Stimulated activated CD4-positive, alpha-beta T cell treated with anti-CD3 and anti-CD28 coated beads, Interleukin-2, amount 100 ng/mL, for 48 hours (primary cell): Measurements from ENCODE around the gene TGFA.

Experiments used
- DNase-seq, 2 donors: peaks; one replicate each; pipeline ENCODE4 v3.0.0-alpha.2; 2020

TGFA gene

DNA sequence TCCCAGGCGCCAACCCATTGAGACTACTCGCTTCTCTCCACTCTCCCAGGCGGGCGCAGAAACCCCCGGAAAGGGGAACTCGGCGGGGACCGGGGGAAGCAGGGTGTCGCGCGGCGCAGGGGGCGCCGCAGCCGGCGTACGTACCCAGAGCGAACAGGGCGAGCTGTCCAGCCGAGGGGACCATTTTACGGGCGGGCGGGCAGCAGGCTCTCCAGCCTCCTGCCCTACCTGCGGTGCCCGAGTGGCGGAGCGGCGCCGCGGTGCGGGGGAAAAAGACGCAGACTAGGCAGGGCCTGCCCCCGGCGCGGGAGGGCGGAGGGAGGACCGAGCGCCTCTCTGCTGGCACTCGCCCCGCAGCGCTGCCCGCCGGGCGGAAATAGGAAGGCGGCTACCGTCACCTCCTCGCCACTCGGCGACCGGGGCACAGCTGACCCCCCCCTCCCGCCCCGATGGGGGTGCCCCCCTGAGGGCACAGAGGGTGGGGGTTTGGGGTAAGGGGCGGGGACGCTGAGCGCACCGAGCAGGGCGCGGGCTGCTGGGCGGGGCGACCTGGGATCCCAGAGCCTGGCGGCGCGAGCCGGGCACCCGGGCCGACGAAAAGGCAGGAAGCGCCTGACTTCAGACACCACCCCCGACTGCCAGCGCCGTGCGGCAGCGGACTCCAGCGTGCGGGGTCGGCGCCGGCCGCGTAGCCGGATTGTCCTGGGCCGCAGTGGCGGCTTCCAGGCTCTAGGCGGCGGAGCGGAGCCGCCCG is at the start of gene TGFA:
Gene TGFA, minus strand, starts transcription at position 243 of the 754 bp plus-strand sequence. Its CDS starts 59 bp downstream, at position 184.
- DNase-seq = peak; percentile 58 to 72

DNA sequence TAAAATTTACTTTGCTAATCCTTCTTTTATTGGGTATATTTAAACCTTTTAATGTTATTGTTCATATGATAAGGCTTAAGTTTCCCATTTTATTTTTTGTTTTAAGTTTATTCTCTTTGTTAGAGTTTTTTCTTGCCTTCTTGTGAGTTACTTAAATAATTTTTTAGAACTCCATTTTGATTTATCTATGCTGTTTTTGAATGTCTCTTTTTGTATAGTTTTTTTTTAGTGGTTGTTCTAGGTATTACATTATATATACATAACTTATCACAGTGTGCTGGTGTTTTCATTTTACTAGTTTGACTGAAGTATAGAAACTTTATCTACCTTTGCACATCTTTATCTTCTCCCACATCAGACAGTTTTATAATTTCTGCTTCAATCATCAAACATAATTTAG is 49.4 kb upstream of the TGFA start:
- DNase-seq = no peak

DNA sequence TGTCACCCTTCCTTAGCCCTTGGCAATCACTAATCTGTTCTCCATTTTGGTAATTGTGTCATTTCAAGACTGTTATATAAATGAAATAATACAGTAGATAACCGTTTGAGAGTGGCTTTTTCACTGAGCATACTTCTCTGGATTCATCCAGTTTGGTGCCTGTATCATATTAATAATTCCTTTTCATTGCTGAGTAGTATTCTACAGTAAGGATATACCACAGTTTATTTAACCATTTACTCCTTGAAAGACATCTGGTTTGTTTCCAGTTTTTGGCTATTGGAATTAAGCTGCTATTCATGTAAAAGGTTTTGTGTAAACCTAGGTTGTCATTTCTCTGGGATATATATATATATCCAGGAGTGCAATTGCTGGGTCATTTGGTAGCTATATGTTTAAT is 44.6 kb upstream of the TGFA start:
- DNase-seq = no peak

DNA sequence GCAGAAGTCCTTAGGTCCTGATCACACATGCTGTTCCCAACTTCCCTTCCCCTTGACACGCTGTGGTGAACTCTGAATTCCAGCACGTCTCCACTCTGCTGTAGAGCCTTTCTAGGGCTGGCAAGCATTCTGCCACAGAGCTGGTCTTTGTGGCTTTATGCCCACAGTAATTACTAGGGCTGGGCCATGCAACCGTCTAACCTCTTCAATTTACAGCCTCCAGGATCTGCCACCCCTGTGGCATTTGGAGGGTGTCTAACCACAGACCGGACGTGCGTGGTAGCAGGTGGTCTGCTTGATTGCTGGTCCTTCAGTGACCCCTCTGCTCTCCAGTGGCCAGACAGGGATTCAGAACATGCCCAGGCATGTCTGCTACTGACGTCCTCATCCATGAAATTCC is 43.1 kb upstream of the TGFA start:
- no peak for DNase-seq

DNA sequence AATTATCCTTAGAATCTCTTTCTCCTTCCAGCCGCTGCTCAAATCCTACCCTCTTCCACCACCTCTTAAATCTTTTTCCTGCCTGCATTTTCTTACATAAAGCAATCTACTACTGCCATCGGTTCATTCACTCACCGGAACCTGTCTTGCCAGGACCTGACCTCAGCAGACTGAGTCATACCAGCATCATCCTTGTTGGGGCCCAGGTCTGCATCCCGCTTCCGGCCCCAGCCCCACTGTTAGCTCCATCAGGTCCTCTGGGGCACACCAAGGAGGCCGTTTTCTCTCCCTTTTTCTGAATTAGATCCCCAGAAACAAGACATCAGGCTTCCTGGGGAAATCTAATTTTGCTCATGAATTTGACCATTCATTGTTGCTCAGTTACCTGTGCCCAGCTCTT is 42.7 kb upstream of the TGFA start:
- no peak for DNase-seq

DNA sequence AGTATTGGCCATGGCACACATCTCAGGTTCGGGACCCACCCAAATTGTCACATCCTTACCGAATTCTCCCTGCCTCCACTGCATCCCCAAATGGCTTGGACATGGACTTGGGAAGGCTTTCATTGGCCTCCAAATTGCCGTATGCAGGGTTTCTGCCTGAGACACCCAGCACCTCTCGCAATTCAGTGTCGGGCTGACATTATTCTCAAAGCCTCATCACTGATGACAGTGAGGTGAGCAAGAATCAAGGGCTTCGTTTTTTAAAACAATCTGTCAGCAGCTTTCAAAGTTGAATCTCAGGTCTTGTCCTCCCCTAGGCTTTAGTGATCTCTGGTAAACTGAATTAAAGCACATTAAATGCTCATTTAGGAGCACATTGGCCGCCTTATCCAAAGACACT is 29.5 kb upstream of the TGFA start:
- DNase-seq = no peak

DNA sequence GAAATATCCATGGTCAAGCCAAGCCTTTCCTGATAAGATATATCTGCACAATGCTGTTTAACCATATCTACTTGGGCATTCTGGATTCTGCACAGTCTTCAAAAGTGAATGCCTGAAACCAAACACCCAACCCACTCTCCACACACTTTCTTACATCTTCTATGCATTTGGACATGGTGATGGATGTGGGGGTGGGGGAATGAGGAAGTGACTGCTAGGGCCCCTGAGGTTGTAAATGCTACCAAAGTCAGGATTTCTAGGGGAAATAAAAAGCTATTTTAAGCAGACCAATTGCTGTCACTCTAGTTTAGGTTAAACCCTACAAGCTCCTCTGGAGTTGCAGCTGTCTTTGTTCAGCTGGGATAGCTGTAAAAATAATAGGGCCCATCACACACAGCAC is 26.7 kb upstream of the TGFA start:
- no peak for DNase-seq

DNA sequence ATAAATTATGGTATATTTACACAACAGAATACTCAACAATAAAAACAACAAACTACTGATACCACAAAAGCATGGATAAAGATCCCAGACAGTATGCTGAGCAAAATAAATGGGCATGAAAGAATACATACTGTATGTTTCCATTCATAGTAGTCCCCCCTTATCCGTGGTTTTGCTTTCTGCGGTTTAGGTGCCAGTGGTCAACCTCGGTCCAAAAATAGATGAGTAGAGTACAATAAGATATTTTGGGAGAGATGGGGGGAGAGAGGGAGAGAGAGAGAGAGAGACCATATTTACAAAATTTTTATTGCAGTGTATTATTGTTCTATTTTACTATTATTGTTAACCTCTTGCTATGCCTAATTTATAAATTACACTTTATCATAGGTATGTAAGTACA is 21.0 kb upstream of the TGFA start:
- no peak for DNase-seq

DNA sequence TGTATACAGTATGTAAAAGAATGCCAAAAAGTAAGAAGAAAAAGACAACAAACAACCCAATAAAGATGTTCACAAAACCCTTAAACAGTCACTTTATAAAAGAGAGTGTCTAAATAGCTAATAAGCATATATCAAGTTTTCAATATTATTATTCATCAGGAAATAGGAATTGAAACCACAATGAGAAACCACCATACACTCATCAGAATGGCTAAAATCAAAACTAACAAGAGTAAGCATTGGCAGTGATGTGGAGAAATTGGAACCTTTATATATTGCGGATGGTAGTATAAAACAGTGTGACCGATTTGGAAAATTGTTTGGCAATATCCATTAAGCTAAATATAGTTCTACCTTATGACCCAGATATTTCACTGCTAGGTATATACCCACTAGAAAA is 20.5 kb upstream of the TGFA start:
- DNase-seq = no peak

DNA sequence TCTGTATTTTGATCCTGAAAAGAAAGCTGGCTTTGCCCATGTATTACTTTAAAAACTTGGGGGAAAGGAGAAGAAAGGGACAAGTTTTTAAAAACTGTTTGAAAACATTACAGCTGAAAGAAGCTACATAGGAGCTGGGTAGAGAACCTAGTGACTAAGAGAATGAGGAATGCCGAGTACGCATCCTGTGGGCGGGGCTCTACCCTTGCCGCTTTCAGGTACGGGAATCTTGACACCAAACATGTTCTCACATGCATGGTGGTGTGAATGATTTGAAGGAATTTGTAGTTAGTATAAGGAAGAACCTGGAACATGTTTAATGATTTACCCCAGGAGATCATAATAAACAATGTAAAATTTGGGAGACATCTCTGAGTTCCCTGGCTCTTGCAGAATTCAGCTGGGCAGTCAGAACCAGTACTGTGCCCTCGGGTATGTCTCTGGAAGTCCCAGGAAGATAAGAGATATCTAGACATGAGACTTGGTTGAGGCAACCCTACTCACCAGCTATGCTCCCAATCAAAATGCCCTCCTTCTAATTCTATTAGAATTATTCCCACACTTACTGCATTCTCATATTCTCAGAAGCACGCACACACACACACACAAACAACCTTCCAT is 16.5 kb upstream of the TGFA start:
- no peak for DNase-seq

DNA sequence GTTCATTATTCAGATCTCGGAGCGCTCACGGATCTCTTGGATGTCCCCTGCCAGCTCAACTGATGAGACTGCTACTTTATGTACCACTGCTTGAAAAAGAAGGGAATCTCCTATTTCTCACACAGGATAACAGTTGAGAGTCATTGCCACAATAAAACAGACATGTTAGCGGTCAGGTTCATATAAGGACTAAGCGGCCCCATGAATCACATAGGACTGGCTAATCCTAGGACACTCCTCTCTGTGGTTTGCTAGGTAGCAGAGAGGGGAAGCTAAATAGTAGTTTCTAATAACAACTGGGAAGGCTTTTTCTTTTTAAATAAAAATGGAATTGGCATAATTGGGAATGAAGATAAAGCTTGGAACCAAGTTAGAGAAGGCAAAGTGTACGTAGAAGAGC is 15.9 kb upstream of the TGFA start:
- DNase-seq = no peak

DNA sequence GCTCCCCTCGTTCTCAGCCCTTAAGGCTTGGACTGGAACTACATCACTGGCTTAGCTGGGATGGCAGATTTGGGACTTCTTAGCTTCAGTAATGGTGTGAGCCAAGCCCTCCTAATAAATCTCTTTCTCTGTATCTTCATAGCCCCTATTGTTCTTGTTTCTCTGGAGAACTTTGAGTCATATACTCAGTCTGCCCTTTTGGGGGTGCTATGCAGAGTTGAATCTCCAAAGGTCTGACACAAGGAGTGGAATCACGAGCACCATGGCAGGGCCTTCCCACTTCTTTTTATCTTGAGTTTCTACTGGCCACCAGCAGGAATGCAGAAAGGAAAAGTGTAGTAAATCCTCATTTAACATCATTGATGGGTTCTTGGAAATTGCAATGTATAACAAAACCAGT is 13.3 kb upstream of the TGFA start:
- no peak for DNase-seq

DNA sequence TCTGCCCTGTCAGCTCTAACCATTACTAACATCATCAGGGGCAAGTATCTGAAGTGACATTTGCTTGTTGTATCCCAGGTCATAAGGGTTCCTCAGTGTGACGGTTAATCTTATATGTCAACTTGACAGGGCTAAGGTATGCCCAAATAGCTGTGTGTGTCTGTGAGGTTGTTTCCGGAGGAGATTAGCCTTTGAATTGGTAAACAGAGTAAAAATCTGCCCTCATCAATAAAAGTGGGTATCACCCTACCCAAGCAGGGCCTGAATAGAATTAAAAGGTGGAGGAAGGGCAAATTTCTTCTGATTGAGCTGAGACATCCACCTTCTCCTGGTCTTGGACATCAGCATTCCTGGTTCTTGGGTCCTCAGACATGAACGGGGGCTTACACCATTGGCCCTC is 12.8 kb upstream of the TGFA start:
- DNase-seq = no peak

DNA sequence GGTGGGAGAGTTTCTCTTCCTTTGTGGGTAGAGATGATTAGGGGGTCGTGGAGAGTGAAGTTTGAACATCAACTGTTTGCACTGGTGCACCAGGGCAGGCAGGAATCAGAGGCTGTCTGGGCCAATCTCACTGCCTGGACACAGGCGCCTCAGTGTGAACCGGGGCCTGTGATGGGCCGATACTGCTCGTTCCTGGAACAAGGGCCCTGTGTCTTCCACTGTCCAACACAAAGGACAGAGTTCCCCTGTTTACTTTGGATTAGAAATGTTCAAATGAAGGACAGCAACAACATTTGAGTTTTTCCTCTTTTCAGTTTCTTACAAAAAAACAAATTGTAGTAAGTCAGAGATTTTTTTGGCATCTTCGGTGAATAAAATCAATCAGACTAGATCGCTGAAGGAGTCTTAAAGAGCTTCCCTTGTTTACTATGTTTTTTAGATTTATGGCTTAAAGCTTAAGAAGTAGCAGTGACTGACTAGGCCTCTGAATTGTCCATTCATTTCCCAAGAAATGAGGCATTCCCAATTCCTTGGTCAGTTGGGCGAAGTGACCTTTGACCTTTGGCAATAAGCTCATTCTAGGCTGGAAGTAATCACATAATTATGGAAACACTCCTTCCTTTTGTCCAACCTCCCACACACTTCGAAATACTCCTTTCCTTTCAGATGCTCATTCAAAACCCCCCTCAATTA is 11.6 kb upstream of the TGFA start:
- no peak for DNase-seq

DNA sequence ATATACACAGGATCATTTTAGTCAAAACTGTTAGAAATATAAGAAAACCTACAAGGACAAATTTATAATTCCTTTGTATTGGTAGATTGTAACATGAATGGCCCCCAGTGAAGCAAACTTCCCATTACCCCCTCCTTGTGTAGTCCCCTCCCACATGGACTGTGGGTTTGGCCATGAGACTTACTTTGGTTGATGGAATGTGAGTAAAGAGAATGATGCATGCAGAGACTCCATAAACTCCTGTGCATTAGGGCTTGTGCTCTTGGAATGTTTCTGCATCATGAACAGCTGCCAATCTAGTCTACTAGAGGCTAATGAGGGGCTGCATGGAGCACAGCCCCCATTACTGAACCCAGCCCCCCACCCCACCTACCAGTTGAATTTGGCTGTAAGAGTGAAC is 8.3 kb upstream of the TGFA start:
- no peak for DNase-seq

DNA sequence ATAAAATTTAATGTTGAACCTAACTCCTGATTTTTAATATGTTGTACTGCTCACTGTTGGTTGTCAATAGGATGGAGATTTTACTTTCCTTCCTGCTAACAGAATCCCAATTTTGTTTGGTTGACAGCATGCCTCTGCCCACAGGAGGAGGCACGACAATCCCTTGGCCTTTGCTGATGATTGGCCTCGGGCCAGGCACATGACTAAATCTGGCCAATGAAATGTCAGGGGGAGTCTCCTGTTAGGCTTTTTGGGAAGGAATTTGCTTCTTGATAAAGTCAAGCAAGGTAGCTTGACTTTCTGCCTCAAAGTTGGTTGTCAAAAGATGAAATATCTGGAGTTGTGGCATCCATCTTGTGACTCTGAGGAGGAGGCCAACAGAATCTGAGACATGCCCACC is 6.8 kb upstream of the TGFA start:
- DNase-seq = no peak

DNA sequence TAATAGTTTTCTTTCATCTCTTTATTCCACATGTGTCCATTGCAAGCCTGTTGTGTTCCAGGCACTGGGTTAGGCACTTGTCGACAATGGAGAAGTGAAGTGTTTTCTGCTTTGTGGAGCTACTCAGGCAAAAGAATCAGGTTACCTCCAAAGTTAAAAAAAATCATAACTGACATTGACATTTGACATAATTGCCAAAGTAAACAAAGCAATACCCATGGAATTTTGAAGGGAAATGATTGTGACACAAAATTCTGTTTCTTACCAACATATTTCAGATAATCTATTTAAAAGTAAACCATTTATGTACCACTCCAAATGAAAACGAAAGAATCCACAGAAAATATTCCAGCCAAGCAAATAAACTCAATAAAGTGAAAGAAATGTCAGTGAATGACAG is 6.4 kb upstream of the TGFA start:
- DNase-seq = no peak

DNA sequence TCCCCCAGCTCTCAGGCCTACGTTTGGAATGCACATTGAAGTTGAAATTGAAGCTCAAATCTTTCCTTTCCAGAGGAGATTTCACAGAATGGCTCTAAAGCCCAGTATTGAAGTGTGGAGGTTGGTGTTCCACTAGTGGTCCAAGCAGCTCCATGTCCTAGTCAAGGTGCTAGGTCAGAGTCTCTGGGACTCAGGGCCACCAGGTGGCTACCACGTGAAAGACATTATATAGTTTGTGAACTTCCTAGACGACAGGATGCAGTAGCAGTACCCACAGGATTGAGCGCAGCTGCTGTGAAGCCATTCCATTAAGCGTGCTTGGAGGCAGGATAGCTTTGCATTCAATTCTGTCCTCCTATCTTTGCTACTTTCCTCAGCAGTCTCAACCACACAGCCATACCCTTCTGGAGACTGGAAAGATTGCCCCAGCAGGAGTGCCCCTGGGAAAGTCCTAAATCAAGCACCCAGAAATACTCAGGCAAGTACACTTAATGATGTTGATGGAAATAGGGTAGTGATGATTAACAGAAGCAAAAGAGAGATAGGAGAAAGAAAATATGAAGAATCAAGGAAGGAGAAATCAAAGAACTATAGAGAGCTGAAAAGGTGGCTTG is 4.7 kb upstream of the TGFA start:
- no peak for DNase-seq

DNA sequence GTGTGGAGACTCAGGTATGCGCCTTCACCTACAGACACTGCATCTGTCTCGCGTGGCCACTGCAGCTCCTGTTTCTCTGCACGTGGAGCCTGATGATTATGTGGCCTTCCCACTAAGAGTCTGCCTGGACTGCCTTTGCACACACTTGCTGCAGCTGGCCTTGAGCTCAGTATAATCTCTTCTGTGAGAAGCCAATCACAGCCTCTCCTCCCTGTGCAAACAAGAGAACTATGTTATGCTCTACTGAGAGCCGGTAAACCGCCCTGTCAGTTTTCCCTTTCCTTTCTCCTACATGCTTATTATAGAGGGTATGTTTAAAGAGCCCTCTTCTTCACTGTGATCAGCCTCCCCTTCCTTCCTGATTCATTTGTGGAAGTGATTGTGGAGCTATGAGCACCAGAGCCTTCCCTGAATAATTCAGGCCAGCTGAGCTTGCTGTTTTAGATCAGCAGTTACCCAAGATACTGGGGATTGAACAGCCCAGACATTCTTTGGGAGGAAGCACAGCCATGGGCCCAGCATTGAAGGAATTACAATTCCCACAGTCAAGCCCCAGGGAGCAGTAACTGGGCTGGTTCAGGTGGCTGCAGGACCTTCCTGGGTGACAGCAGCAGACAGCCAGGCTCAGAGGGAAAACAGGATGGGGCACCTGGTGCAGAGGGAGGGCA is 3.7 kb upstream of the TGFA start:
- DNase-seq = no peak

DNA sequence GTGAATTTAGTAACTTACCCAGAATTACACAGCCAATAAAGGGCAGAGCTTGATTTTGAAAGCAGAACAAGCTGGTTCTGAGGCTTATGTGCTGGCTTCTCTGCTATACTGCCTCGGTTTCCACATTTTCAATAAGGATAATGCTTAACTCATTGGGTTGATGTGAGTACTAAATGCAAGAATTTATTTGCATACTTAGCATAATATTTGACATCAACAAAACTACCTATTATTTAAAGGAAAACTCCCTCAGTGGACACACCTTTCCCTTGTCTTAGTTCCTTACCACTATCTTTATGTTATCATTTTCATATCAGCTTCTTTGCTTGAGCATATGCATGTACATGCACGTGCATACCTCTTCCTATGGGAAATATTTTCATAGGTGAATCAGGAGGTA is 3.0 kb upstream of the TGFA start:
- DNase-seq = no peak

DNA sequence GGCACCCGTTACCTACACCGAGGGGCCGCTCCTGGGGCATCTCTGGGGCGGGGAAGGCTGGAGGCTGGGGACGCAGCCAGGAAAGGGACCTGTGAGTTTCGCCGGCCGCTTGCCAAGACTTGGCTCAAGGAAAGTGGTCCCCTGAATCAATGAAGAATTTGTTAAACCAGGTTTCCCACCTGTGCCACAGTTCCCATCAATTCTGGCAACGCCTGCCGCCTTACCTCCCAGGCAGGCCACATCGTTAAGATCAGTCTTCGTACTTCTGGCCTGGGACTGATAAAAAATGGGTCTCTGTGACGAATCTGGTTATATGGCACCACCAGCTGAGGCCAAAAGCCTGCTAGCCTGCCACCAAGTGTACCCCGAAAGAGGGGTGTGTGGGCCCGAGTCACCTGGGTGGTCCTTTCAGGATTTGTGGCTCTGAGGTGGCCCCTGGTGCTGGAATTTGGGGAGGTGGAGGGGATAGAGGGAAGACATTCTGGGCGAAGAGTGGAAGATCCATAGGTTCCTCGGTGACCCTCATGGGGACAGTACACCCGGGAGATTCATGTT is 789 bp upstream of the TGFA start:
- no peak for DNase-seq

DNA sequence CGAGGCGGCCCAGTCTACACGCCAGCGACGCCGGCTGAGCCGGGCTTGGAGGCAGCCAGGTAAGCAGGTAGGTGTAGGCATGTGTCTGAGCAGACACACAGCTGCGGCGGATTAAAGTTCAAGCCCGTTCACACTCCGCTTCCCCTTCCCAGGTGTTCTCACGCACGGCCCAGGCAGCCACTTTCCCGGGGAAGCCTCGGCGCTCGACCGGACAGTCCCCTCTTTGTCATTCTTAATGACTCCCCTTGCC is 367 bp downstream of the TGFA start:
- DNase-seq = no peak
